GM21786 (cell line): ENCODE measurements around the gene UBASH3A.

Experiments
- ATAC-seq: cut with Tn5 transposase; IDR thresholded peaks from one replicate; pipeline ENCODE4 v1.9.1; 2021; ENCODE audit not compliant: unreplicated experiment

UBASH3A gene

GRCh38 chr21:42374864-42375499, 28.7 kb upstream of the UBASH3A start:
- ATAC-seq: no peak

GRCh38 chr21:42375506-42375905, 28.2 kb upstream of the UBASH3A start:
- no peak for ATAC-seq

- ATAC-seq: no peak
Observed at GRCh38 chr21:42375966-42376337, 27.8 kb upstream of the UBASH3A start.

GRCh38 chr21:42376338-42376982, 27.2 kb upstream of the UBASH3A start:
- ATAC-seq: no peak

GRCh38 chr21:42377211-42377950, 26.3 kb upstream of the UBASH3A start:
- no peak for ATAC-seq

GRCh38 chr21:42377951-42378340, 25.8 kb upstream of the UBASH3A start:
- no peak for ATAC-seq

GRCh38 chr21:42378418-42378817, 25.3 kb upstream of the UBASH3A start:
- ATAC-seq: no peak

- ATAC-seq: no peak
Observed at GRCh38 chr21:42379426-42380215, 24.1 kb upstream of the UBASH3A start.

GRCh38 chr21:42381347-42381984, 22.2 kb upstream of the UBASH3A start:
- no peak for ATAC-seq

GRCh38 chr21:42382915-42383314, 20.8 kb upstream of the UBASH3A start:
- ATAC-seq: no peak

- ATAC-seq: no peak
Observed at GRCh38 chr21:42383331-42383730, 20.4 kb upstream of the UBASH3A start.

- ATAC-seq: no peak
Observed at GRCh38 chr21:42384156-42384945, 19.4 kb upstream of the UBASH3A start.

GRCh38 chr21:42384989-42385388, 18.7 kb upstream of the UBASH3A start:
- no peak for ATAC-seq

GRCh38 chr21:42385619-42386018, 18.1 kb upstream of the UBASH3A start:
- no peak for ATAC-seq

GRCh38 chr21:42386034-42386591, 17.6 kb upstream of the UBASH3A start:
- no peak for ATAC-seq

GRCh38 chr21:42387164-42387563, 16.5 kb upstream of the UBASH3A start:
- no peak for ATAC-seq

GRCh38 chr21:42387843-42388340, 15.8 kb upstream of the UBASH3A start:
- ATAC-seq: no peak

GRCh38 chr21:42388740-42389448, 14.8 kb upstream of the UBASH3A start:
- ATAC-seq: no peak

GRCh38 chr21:42389449-42389835, 14.3 kb upstream of the UBASH3A start:
- no peak for ATAC-seq
